ENCODE data around the gene XPC. TPM values are rescaled to one million over a fixed set of nuclear protein-coding genes. Genes with fewer than 3 reads are reported as not detected.

The XPC gene
- total RNA-seq, 1 experiment from 2014 or later, result 57.2 TPM

DNA sequence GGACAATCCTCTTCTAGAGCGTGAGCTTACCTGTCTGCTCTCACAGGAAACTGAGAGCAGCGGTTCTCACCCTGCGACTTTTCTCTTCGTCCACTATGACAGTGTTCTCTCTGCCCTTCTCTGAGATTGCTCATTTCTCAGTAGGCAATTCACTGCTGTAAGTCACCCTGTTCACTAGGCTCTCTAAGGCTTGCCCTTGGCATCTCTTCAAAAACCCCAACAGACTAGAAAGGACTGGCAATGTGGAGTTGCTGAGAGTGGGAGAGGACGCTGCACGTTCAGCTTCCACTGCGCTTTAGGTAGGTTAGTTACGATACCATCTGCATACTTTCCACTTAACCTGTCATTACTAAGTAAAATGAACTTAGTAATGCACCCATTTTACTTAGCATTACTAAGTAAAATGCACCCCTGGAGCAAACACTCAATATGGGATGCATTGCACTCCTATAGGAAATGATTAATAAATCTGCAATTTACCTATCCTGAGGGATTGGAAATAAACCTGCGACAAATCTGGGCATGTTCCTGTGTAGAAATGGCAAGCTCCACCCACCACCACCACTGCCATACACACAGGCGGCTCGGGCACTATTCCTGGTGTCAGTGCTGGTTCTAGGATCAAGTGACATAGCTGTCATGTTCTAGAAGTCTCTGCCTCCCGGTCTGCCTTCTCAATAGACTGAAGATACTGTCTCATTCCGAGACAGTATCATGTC is 21.4 kb downstream of the XPC start:
- H3K9me3 ChIP-seq (ENCODE audit: low read depth, low read length, poor library complexity, severe bottlenecking), result peaks cover 3% of the 10 kb centered on the region
- no peaks in the 10 kb centered on the region for H3K27me3 ChIP-seq (replicated peaks; ENCODE audit: insufficient read depth, low read depth, low read length, poor library complexity)
- H3K4me3 ChIP-seq (ENCODE audit: low read depth, low read length, poor library complexity, severe bottlenecking), result no peak overlapping the region
- TF ChIP-seq, protein P1, sequence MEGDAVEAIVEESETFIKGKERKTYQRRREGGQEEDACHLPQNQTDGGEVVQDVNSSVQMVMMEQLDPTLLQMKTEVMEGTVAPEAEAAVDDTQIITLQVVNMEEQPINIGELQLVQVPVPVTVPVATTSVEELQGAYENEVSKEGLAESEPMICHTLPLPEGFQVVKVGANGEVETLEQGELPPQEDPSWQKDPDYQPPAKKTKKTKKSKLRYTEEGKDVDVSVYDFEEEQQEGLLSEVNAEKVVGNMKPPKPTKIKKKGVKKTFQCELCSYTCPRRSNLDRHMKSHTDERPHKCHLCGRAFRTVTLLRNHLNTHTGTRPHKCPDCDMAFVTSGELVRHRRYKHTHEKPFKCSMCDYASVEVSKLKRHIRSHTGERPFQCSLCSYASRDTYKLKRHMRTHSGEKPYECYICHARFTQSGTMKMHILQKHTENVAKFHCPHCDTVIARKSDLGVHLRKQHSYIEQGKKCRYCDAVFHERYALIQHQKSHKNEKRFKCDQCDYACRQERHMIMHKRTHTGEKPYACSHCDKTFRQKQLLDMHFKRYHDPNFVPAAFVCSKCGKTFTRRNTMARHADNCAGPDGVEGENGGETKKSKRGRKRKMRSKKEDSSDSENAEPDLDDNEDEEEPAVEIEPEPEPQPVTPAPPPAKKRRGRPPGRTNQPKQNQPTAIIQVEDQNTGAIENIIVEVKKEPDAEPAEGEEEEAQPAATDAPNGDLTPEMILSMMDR (conservative IDR thresholded peaks at IDR 0.05; ENCODE audit: low read depth, low read length), result no peak
- TF ChIP-seq EZH2 (IDR thresholded peaks at IDR 0.05; ENCODE audit: borderline replicate concordance, low read depth, low read length, poor library complexity, severe bottlenecking), result no peak
- CTCF ChIA-PET, result no interaction called here
- no peak for DNase-seq (ENCODE audit: low spot score)
- no peaks in the 10 kb centered on the region for H3K4me1 ChIP-seq (ENCODE audit: insufficient read depth, low read length, poor library complexity, severe bottlenecking)
- POLR2A ChIA-PET (ENCODE audit: low non-redundant PET), result no interaction called here
- no TSS peak for BruUV-seq (replicated peaks)
- no peak overlapping the region for H3K27ac ChIP-seq (ENCODE audit: low read depth, low read length, poor library complexity, severe bottlenecking)
- peaks cover 59% of the 10 kb centered on the region for H3K36me3 ChIP-seq (ENCODE audit: insufficient read depth, low read length, poor library complexity, severe bottlenecking)
- intact Hi-C loops (cut with micrococcal nuclease; ENCODE audit: unreplicated experiment), result no loop called here

DNA sequence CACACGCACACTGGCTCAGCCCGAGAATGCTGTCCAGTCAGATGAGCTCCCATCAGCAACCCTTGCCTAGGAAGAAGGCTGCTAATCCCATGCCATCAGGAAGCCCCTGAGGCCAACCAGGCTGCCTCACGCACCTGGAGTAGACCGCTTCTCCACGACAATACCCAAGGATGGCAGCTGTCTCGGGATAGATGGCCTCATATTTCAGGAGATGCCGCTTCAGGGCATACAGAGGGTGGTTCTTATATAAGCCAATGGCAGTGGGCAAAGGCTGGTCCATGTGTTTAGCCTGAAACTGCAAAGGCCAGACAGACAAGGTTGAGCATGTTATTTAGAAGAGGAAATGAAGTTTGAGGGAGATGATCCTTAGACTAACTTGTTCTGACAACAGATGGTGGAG is 22.2 kb downstream of the XPC start:
- Histone ChIP-seq H3K36me3 (ENCODE audit: insufficient read depth, low read length, poor library complexity, severe bottlenecking) (peaks cover 51% of the 10 kb centered on the region), H3K4me3 (ENCODE audit: low read depth, low read length, poor library complexity, severe bottlenecking) (no peak overlapping the region), H3K27me3 (replicated peaks; ENCODE audit: insufficient read depth, low read depth, low read length, poor library complexity) (no peaks in the 10 kb centered on the region), H3K4me1 (ENCODE audit: insufficient read depth, low read length, poor library complexity, severe bottlenecking) (no peaks in the 10 kb centered on the region), H3K9me3 (ENCODE audit: low read depth, low read length, poor library complexity, severe bottlenecking) (peaks cover under 1% of the 10 kb centered on the region), H3K27ac (ENCODE audit: low read depth, low read length, poor library complexity, severe bottlenecking) (no peak overlapping the region)
- TF ChIP-seq, protein P1 (conservative IDR thresholded peaks at IDR 0.05; ENCODE audit: low read depth, low read length), result no peak
- no peak for TF ChIP-seq EZH2 (IDR thresholded peaks at IDR 0.05; ENCODE audit: borderline replicate concordance, low read depth, low read length, poor library complexity, severe bottlenecking)
- no TSS peak for BruUV-seq (replicated peaks)
- ChIA-PET POLR2A (ENCODE audit: low non-redundant PET) (no interaction called here), CTCF (no interaction called here)
- intact Hi-C loops (cut with micrococcal nuclease; ENCODE audit: unreplicated experiment), result no loop called here
- no peak for DNase-seq (ENCODE audit: low spot score)

DNA sequence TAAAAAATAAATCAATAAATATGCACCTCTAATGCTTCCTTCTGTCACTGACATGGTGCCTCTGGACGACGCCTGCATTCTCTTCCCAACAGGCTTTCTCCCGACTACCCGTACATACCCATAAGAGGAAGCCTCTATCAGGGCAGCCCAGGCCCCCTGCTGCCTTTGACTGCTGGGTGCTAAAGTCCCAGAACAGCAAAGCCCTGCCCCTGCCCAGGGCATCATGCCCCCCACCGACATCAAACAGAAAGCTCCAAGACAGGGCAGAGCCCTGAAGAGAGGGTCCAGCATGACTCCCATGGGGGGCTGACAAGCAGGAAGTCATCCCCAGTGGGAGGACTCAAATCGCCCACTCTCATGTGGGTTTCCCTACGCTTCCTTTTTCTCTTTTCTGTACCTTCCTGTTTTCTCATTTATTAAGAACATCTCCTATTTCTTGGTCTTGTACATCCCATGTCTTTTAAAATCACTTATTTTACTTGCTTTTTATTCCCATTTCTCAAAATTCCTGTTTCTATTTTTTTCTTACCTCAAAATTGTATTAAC is 23.4 kb downstream of the XPC start:
- intact Hi-C loops (cut with micrococcal nuclease; ENCODE audit: unreplicated experiment), result no loop called here
- Histone ChIP-seq H3K4me3 (ENCODE audit: low read depth, low read length, poor library complexity, severe bottlenecking) (no peak overlapping the region), H3K9me3 (ENCODE audit: low read depth, low read length, poor library complexity, severe bottlenecking) (no peaks in the 10 kb centered on the region), H3K36me3 (ENCODE audit: insufficient read depth, low read length, poor library complexity, severe bottlenecking) (peaks cover 38% of the 10 kb centered on the region), H3K27ac (ENCODE audit: low read depth, low read length, poor library complexity, severe bottlenecking) (no peak overlapping the region), H3K4me1 (ENCODE audit: insufficient read depth, low read length, poor library complexity, severe bottlenecking) (no peaks in the 10 kb centered on the region), H3K27me3 (replicated peaks; ENCODE audit: insufficient read depth, low read depth, low read length, poor library complexity) (no peaks in the 10 kb centered on the region)
- ChIA-PET CTCF (no interaction called here), POLR2A (ENCODE audit: low non-redundant PET) (no interaction called here)
- no TSS peak for BruUV-seq (replicated peaks)
- DNase-seq (ENCODE audit: low spot score), result no peak
- TF ChIP-seq EZH2 (IDR thresholded peaks at IDR 0.05; ENCODE audit: borderline replicate concordance, low read depth, low read length, poor library complexity, severe bottlenecking), result no peak
- TF ChIP-seq, protein P1 (conservative IDR thresholded peaks at IDR 0.05; ENCODE audit: low read depth, low read length), result no peak
